Activated naive CD4-positive, alpha-beta T cell treated with anti-CD3 and anti-CD28 coated beads for 36 hours (primary cell): ENCODE results near the gene HSPA1A. TPM values are rescaled to one million over a fixed set of nuclear protein-coding genes. Genes with fewer than 3 reads are reported as not detected.
"Not testable (repeated sequence)": the region's sequence is repeated elsewhere in the genome, so short reads cannot be mapped to it uniquely, and the experiment has no call there.

Experiments used
- CTCF ChIA-PET: fragments of 350-600 bp; sonication (Branson Sonifier 250); formaldehyde crosslinking; loops from one replicate; lab custom pipeline; 2021; ENCODE audit warnings: antibody characterized with exemption; lab: Charles Lee
- DNase-seq: peaks from one replicate; pipeline ENCODE4 v3.0.0-alpha.2; 2020
- H3K27ac Mint-ChIP-seq: one replicate; pipeline ENCODE4 v1.8.0; 2021; ENCODE audit warnings: mild to moderate bottlenecking, mixed read lengths
- H3K27me3 Mint-ChIP-seq: one replicate; pipeline ENCODE4 v1.8.0; 2021; ENCODE audit warnings: low read depth, mixed read lengths
- H3K36me3 Mint-ChIP-seq: one replicate; pipeline ENCODE4 v1.8.0; 2021; ENCODE audit warnings: low read depth, mixed read lengths
- H3K4me1 Mint-ChIP-seq: one replicate; pipeline ENCODE4 v1.8.0; 2021; ENCODE audit warnings: low read depth, mixed read lengths
- H3K4me3 Mint-ChIP-seq: one replicate; pipeline ENCODE4 v1.8.0; 2021; ENCODE audit warnings: mild to moderate bottlenecking, moderate library complexity, mixed read lengths
- H3K9me3 Mint-ChIP-seq: one replicate; pipeline ENCODE4 v1.8.0; 2021; ENCODE audit warnings: mixed read lengths
- intact Hi-C: fragments of 100-400 bp; cut with micrococcal nuclease; formaldehyde crosslinking; loops from one replicate; pipeline ENCODE4 v1.15.1; 2023
- total RNA-seq, 2 experiments: library from RNA; stranded (reverse); gene quantifications; one replicate each; pipeline ENCODE4 v1.2.3, GENCODE V29; 2021

The HSPA1A gene
- total RNA-seq, 2 experiments from 2014 or later: 19.8 to 23.1 TPM

GRCh38 chr6:31797588-31797987 is 17.8 kb upstream of the HSPA1A start:
- intact Hi-C loops: loop anchor here (2.0 kb wide), 2 partner anchors 15 to 25 kb away; no protein-coding TSS in a partner anchor
- Mint-ChIP-seq H3K27me3 (no peaks in the 10 kb centered on the region), H3K4me1 (peaks cover 34% of the 10 kb centered on the region), H3K4me3 (no peak overlapping the region), H3K36me3 (peaks cover 22% of the 10 kb centered on the region), H3K9me3 (no peaks in the 10 kb centered on the region), H3K27ac (peak overlapping the region; percentile 63)
- CTCF ChIA-PET: no interaction called here
- peak; percentile 49 for DNase-seq

DNA sequence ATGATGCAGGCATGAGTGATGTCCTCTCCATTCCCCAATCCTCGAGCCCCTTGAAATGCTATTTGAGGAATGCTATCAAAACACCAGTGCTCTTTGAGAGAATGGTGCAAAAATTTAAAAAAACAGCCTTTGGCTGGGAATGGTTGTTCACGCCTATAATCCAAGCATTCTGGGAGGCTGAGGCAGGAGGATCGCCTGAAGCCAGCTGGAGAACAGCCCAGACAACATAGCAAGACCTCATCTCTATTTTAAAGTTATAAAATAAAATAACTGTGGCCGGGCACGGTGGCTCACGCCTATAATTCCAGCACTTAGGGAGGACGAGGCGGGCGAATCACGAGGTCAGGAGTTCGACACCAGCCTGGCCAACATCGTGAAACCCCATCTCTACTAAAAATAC is 15.6 kb upstream of the HSPA1A start:
- Mint-ChIP-seq H3K27ac (no peak overlapping the region), H3K27me3 (no peaks in the 10 kb centered on the region), H3K4me1 (peaks cover 21% of the 10 kb centered on the region), H3K36me3 (peaks cover 21% of the 10 kb centered on the region), H3K4me3 (no peak overlapping the region), H3K9me3 (no peaks in the 10 kb centered on the region)
- no peak for DNase-seq
- CTCF ChIA-PET: interaction anchor here (0.7 to 2.7 kb wide), 3 partner anchors 20 to 329 kb away, joined by 3 to 8 read pairs (median 4); no protein-coding TSS in a partner anchor
- intact Hi-C loops: no loop called here

- H3K27ac Mint-ChIP-seq, DNase-seq, H3K4me3 Mint-ChIP-seq, intact Hi-C loops, H3K27me3 Mint-ChIP-seq, H3K9me3 Mint-ChIP-seq: not testable (repeated sequence)
- Mint-ChIP-seq H3K4me1 (peaks cover 35% of the 10 kb centered on the region), H3K36me3 (peaks cover 20% of the 10 kb centered on the region)
- CTCF ChIA-PET: interaction anchor here (0.7 to 2.7 kb wide), 3 partner anchors 19 to 403 kb away, joined by 3 to 8 read pairs (median 3); no protein-coding TSS in a partner anchor
Measured at GRCh38 chr6:31801031-31801927, 14.1 kb upstream of the HSPA1A start.

DNA sequence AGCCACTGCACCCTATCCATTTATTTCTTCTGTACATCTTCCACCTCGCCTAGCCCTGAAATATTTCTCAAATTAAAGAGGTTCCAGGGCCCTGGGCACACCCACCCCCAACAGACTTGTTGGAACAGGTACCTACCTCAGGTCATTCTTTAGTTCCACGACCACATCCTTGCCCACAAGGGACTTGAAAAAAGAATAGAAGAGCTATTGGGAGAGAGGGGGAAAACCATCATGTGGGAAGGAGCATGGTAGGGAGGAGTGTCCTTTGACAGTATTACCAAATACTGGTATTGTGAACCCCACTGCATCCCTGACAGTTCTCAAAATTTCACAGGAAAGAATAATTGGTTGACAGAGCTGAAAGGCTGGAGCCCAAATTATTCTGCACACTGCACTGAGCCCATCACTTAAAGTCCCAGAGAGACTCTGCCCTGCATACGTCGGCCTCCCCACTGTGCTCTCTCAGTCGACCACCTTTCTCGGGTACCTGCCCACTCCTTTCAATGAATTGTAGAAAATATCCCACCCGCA is 9.3 kb upstream of the HSPA1A start:
- Mint-ChIP-seq H3K27me3 (no peaks in the 10 kb centered on the region), H3K4me3 (peak overlapping the region; percentile 94), H3K36me3 (peaks cover 13% of the 10 kb centered on the region), H3K4me1 (peaks cover 24% of the 10 kb centered on the region), H3K27ac (peak overlapping the region; percentile 86), H3K9me3 (no peaks in the 10 kb centered on the region)
- intact Hi-C loops: loop anchor here (1.0 kb wide), 1 partner anchor 11 kb away; the partner anchor contains the start of gene VARS1
- no peak for DNase-seq
- CTCF ChIA-PET: interaction anchor here (0.8 to 3.6 kb wide), 8 partner anchors 10 to 146 kb away, joined by 3 to 15 read pairs (median 4); no protein-coding TSS in a partner anchor

- Mint-ChIP-seq H3K27me3 (no peaks in the 10 kb centered on the region), H3K9me3 (no peaks in the 10 kb centered on the region)
Measured at GRCh38 chr6:31806470-31807272, 8.7 kb upstream of the HSPA1A start, which contains the start of gene LSM2. LSM2 (minus strand) TSS chr6:31806966; CDS start chr6:31806757, 209 bp downstream.

GRCh38 chr6:31808599-31808998 is 6.7 kb upstream of the HSPA1A start:
- H3K27ac Mint-ChIP-seq, H3K36me3 Mint-ChIP-seq, DNase-seq, H3K4me3 Mint-ChIP-seq, H3K9me3 Mint-ChIP-seq, intact Hi-C loops, H3K27me3 Mint-ChIP-seq: not testable (repeated sequence)
- peaks cover 37% of the 10 kb centered on the region for H3K4me1 Mint-ChIP-seq
- CTCF ChIA-PET: interaction anchor here (0.6 kb wide), 1 partner anchor 283 kb away, joined by 3 read pairs; no protein-coding TSS in a partner anchor

More at GRCh38 chr6:31806470-31807272, 8.7 kb upstream of the HSPA1A start, which contains the start of gene LSM2:
- intact Hi-C loops: loop anchor here (1.0 kb wide), 2 partner anchors 11 to 21 kb away; partner anchors contain the start of genes HSPA1B and VARS1
- peak within 1 kb of the TSS; percentile 94 for H3K4me3 Mint-ChIP-seq
- peaks cover 22% of the 10 kb centered on the region for H3K4me1 Mint-ChIP-seq
- H3K27ac Mint-ChIP-seq: peak within 1 kb of the TSS; percentile 86
- H3K36me3 Mint-ChIP-seq: peaks cover 9% of the 10 kb centered on the region
- CTCF ChIA-PET: interaction anchor here (0.5 to 3.6 kb wide), 14 partner anchors 9 to 208 kb away, joined by 3 to 15 read pairs (median 4); partner anchors contain the start of genes HSPA1A, HSPA1B and HSPA1L
- DNase-seq: peak; percentile 98

DNA sequence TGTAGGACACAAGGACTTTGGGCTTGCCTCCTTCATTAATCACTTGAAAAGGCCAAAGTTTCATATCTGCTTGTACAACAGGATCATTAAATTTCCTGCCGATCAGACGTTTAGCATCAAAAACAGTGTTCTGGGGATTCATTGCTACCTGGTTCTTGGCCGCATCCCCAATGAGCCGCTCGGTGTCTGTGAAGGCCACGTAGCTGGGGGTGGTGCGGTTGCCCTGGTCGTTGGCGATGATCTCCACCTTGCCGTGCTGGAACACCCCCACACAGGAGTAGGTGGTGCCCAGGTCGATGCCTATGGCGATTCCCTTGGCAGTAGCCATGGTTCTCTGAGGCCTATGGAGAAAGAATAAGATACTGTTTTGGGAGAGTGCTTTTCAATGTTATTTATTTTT is 3.7 kb upstream of the HSPA1A start:
- Mint-ChIP-seq H3K9me3 (no peaks in the 10 kb centered on the region), H3K36me3 (no peaks in the 10 kb centered on the region), H3K4me1 (peaks cover 37% of the 10 kb centered on the region), H3K27ac (peak overlapping the region; percentile 35), H3K4me3 (no peak overlapping the region), H3K27me3 (no peaks in the 10 kb centered on the region)
- CTCF ChIA-PET: interaction anchor here (0.6 to 0.7 kb wide), 4 partner anchors 13 to 261 kb away, joined by 3 to 6 read pairs (median 3); no protein-coding TSS in a partner anchor
- no peak for DNase-seq
- intact Hi-C loops: loop anchor here (2.0 kb wide), 3 partner anchors 15 to 147 kb away; partner anchors contain the start of genes GPANK1 and HSPA1B

- no peaks in the 10 kb centered on the region for H3K9me3 Mint-ChIP-seq
- H3K4me1 Mint-ChIP-seq: peaks cover 46% of the 10 kb centered on the region
- CTCF ChIA-PET: interaction anchor here (1.0 to 1.7 kb wide), 5 partner anchors 15 to 76 kb away, joined by 3 to 6 read pairs (median 4); no protein-coding TSS in a partner anchor
- peak overlapping the region; percentile 67 for H3K4me3 Mint-ChIP-seq
- intact Hi-C loops: loop anchor here (2.0 kb wide), 3 partner anchors 13 to 149 kb away; partner anchors contain the start of genes GPANK1 and HSPA1B
- no peak for DNase-seq
- H3K27me3 Mint-ChIP-seq: no peaks in the 10 kb centered on the region
- peak overlapping the region; percentile 96 for H3K27ac Mint-ChIP-seq
- no peaks in the 10 kb centered on the region for H3K36me3 Mint-ChIP-seq
Measured at GRCh38 chr6:31813465-31813849, 1.9 kb upstream of the HSPA1A start.

DNA sequence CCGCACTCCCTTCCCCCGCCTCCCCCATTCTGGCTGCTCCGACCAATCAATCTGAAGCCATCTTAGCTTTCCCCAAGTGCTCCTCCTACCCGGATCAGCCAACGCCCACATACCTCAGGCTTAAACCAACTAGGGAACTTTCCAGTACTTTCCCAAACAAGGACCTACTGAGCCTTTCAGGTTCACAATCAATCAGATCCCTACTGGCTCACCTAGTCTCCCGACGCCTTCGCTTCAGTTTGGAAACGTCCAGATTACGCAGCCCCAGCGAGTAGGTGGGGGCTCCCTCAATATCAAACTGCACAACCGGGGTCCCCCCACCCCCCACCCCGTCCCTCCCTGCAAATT is 692 bp upstream of the HSPA1A start:
- peaks cover 51% of the 10 kb centered on the region for H3K4me1 Mint-ChIP-seq
- H3K27me3 Mint-ChIP-seq: no peaks in the 10 kb centered on the region
- DNase-seq: peak; percentile 85
- H3K4me3 Mint-ChIP-seq: peak overlapping the region; percentile 84
- H3K36me3 Mint-ChIP-seq: no peaks in the 10 kb centered on the region
- peak overlapping the region; percentile 84 for H3K27ac Mint-ChIP-seq
- no peaks in the 10 kb centered on the region for H3K9me3 Mint-ChIP-seq
- CTCF ChIA-PET: interaction anchor here (1.2 to 1.6 kb wide), 2 partner anchors 23 to 77 kb away, joined by 3 to 4 read pairs; no protein-coding TSS in a partner anchor
- intact Hi-C loops: loop anchor here (2.0 kb wide), 1 partner anchor 76 kb away; no protein-coding TSS in a partner anchor

DNA sequence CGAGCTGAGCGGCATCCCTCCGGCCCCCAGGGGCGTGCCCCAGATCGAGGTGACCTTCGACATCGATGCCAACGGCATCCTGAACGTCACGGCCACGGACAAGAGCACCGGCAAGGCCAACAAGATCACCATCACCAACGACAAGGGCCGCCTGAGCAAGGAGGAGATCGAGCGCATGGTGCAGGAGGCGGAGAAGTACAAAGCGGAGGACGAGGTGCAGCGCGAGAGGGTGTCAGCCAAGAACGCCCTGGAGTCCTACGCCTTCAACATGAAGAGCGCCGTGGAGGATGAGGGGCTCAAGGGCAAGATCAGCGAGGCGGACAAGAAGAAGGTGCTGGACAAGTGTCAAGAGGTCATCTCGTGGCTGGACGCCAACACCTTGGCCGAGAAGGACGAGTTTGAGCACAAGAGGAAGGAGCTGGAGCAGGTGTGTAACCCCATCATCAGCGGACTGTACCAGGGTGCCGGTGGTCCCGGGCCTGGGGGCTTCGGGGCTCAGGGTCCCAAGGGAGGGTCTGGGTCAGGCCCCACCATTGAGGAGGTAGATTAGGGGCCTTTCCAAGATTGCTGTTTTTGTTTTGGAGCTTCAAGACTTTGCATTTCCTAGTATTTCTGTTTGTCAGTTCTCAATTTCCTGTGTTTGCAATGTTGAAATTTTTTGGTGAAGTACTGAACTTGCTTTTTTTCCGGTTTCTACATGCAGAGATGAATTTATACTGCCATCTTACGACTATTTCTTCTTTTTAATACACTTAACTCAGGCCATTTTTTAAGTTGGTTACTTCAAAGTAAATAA is 2.0 kb downstream of the HSPA1A start:
- Mint-ChIP-seq H3K27ac (peak overlapping the region; percentile 93), H3K4me3 (peak overlapping the region; percentile 85), H3K4me1 (peaks cover 60% of the 10 kb centered on the region)
- H3K36me3 Mint-ChIP-seq, DNase-seq, H3K9me3 Mint-ChIP-seq, H3K27me3 Mint-ChIP-seq: not testable (repeated sequence)
- intact Hi-C loops: loop anchor here (2.0 kb wide), 2 partner anchors 47 to 137 kb away; partner anchors contain the start of gene LY6G5C
- CTCF ChIA-PET: interaction anchor here (0.7 to 1.0 kb wide), 8 partner anchors 10 to 219 kb away, joined by 3 to 6 read pairs (median 4); partner anchors contain the start of genes BAG6, HSPA1B and VARS1
